HEK293 (cell line): ENCODE measurements around the gene PCOLCE2.

ENCODE experiments used
- CTCF ChIA-PET: fragments of 350-600 bp; formaldehyde crosslinking; extraction: SDS; loops from one replicate; lab custom pipeline; 2021; ENCODE audit warnings: antibody characterized with exemption; lab: Yijun Ruan, JAX
- POLR2A ChIA-PET: fragments of 300-600 bp; formaldehyde crosslinking; extraction: SDS; loops from one replicate; lab custom pipeline; 2020; ENCODE audit warnings: antibody characterized with exemption, inconsistent platforms; lab: Yijun Ruan, JAX
- H3K27ac ChIP-seq: fragments of 200-500 bp; sonication (Bioruptor generic); 2 replicates; pipeline ENCODE4 v1.5.1; 2014; ENCODE audit warnings: low read depth, low read length, control low read depth, inconsistent platforms; ENCODE audit errors: extremely low read depth
- H3K36me3 ChIP-seq, 2 experiments: fragments of 200-500 bp in 1 of 2; sonication (Bioruptor generic) in 1 of 2; 1 replicate in 1 of 2; 2 replicates in 1 of 2; pipeline ENCODE4 v1.5.1; 2014 to 2017; ENCODE audit warnings: inconsistent platforms in 2 of 2, low read length in 2 of 2; ENCODE audit not compliant: control insufficient read depth in 2 of 2, insufficient read depth in 1 of 2
- H3K4me1 ChIP-seq: fragments of 200-500 bp; sonication (Bioruptor generic); 2 replicates; pipeline ENCODE4 v1.5.1; 2014; ENCODE audit warnings: mild to moderate bottlenecking, low read length, inconsistent platforms; ENCODE audit not compliant: control insufficient read depth, insufficient read depth
- H3K4me3 ChIP-seq: 2 replicates; pipeline ENCODE4 v1.5.1; 2011; ENCODE audit warnings: low read depth, mild to moderate bottlenecking, control low read depth, low read length, moderate library complexity
- H3K9me3 ChIP-seq: fragments of 200-500 bp; sonication (Bioruptor generic); 2 replicates; pipeline ENCODE4 v1.5.1; 2014; ENCODE audit warnings: low read depth, low read length, inconsistent platforms; ENCODE audit not compliant: control insufficient read depth, insufficient read depth
- KLF17 ChIP-seq: fragments of 450-650 bp; formaldehyde crosslinking; IDR thresholded peaks from 2 replicates; pipeline ENCODE4 v1.5.1; 2016; ENCODE audit warnings: missing biosample characterization, missing genetic modification characterization
- PRDM1 ChIP-seq: fragments of 450-650 bp; formaldehyde crosslinking; IDR thresholded peaks from 2 replicates; pipeline ENCODE4; 2016; ENCODE audit warnings: missing biosample characterization, missing genetic modification characterization
- SCRT1 ChIP-seq: fragments of 450-650 bp; formaldehyde crosslinking; IDR thresholded peaks from 2 replicates; pipeline ENCODE4 v1.5.1; 2016; ENCODE audit warnings: missing biosample characterization, missing genetic modification characterization, borderline replicate concordance
- TRIM28 ChIP-seq: IDR thresholded peaks from 2 replicates; pipeline ENCODE4 v1.6.1; 2011; ENCODE audit warnings: low read length, control low read depth, borderline replicate concordance
- YY1 ChIP-seq: fragments of 450-650 bp; formaldehyde crosslinking; IDR thresholded peaks from 2 replicates; pipeline ENCODE4 v1.5.1; 2018; ENCODE audit warnings: missing biosample characterization, missing genetic modification characterization
- ZBTB10 ChIP-seq: fragments of 450-650 bp; formaldehyde crosslinking; IDR thresholded peaks from 2 replicates; pipeline ENCODE4 v1.5.1; 2016; ENCODE audit warnings: missing biosample characterization, missing genetic modification characterization
- ZFP41 ChIP-seq: fragments of 450-650 bp; formaldehyde crosslinking; IDR thresholded peaks from 2 replicates; pipeline ENCODE4 v1.5.1; 2016; ENCODE audit warnings: missing biosample characterization, missing genetic modification characterization, borderline replicate concordance
- ZNF157 ChIP-seq: fragments of 450-650 bp; formaldehyde crosslinking; IDR thresholded peaks from 2 replicates; pipeline ENCODE4 v1.5.1; 2016; ENCODE audit warnings: missing biosample characterization, missing genetic modification characterization
- ZNF169 ChIP-seq: fragments of 450-650 bp; formaldehyde crosslinking; IDR thresholded peaks from 2 replicates; pipeline ENCODE4 v1.5.1; 2016; ENCODE audit warnings: missing biosample characterization, missing genetic modification characterization
- ZNF202 ChIP-seq: fragments of 450-650 bp; formaldehyde crosslinking; IDR thresholded peaks from 2 replicates; pipeline ENCODE4 v1.5.1; 2016; ENCODE audit warnings: missing biosample characterization, missing genetic modification characterization, borderline replicate concordance
- ZNF223 ChIP-seq: fragments of 450-650 bp; formaldehyde crosslinking; IDR thresholded peaks from 2 replicates; pipeline ENCODE4 v1.5.1; 2016; ENCODE audit warnings: missing biosample characterization, missing genetic modification characterization
- ZNF335 ChIP-seq: fragments of 450-650 bp; formaldehyde crosslinking; conservative IDR thresholded peaks from 2 replicates; pipeline ENCODE4 v1.5.1; 2016; ENCODE audit warnings: missing biosample characterization, missing genetic modification characterization
- ZNF404 ChIP-seq: fragments of 450-650 bp; formaldehyde crosslinking; IDR thresholded peaks from 2 replicates; pipeline ENCODE4 v1.5.1; 2017; ENCODE audit warnings: missing biosample characterization, missing genetic modification characterization
- ZNF449 ChIP-seq: fragments of 450-650 bp; formaldehyde crosslinking; IDR thresholded peaks from 2 replicates; pipeline ENCODE4 v1.5.1; 2017; ENCODE audit warnings: missing biosample characterization, mild to moderate bottlenecking, missing genetic modification characterization, moderate library complexity
- ZNF510 ChIP-seq: fragments of 450-650 bp; formaldehyde crosslinking; IDR thresholded peaks from 2 replicates; pipeline ENCODE4 v1.5.1; 2018; ENCODE audit warnings: mild to moderate bottlenecking, missing genetic modification characterization, missing biosample characterization; ENCODE audit not compliant: insufficient replicate concordance
- ZNF518A ChIP-seq: fragments of 450-650 bp; formaldehyde crosslinking; conservative IDR thresholded peaks from 2 replicates; pipeline ENCODE4 v1.5.1; 2016; ENCODE audit warnings: low read depth, missing biosample characterization, missing genetic modification characterization
- ZNF544 ChIP-seq: fragments of 450-650 bp; formaldehyde crosslinking; IDR thresholded peaks from 2 replicates; pipeline ENCODE4 v1.5.0; 2017; ENCODE audit warnings: missing biosample characterization, missing genetic modification characterization
- ZNF548 ChIP-seq: fragments of 450-650 bp; formaldehyde crosslinking; IDR thresholded peaks from 2 replicates; pipeline ENCODE4 v1.5.1; 2016; ENCODE audit warnings: missing biosample characterization, missing genetic modification characterization
- ZNF610 ChIP-seq: fragments of 450-650 bp; formaldehyde crosslinking; IDR thresholded peaks from 2 replicates; pipeline ENCODE4 v1.5.1; 2016; ENCODE audit warnings: missing biosample characterization, missing genetic modification characterization, borderline replicate concordance
- ZNF621 ChIP-seq: fragments of 450-650 bp; formaldehyde crosslinking; IDR thresholded peaks from 2 replicates; pipeline ENCODE4 v1.5.1; 2017; ENCODE audit warnings: missing biosample characterization, missing genetic modification characterization
- ZNF624 ChIP-seq: fragments of 450-650 bp; formaldehyde crosslinking; IDR thresholded peaks from 2 replicates; pipeline ENCODE4 v1.5.1; 2017; ENCODE audit warnings: missing biosample characterization, missing genetic modification characterization
- ZNF670 ChIP-seq: fragments of 450-650 bp; formaldehyde crosslinking; IDR thresholded peaks from 2 replicates; pipeline ENCODE4 v1.5.1; 2016; ENCODE audit warnings: missing biosample characterization, missing genetic modification characterization, low read depth
- ZNF701 ChIP-seq: fragments of 450-650 bp; formaldehyde crosslinking; IDR thresholded peaks from 2 replicates; pipeline ENCODE4 v1.5.1; 2016; ENCODE audit warnings: missing biosample characterization, missing genetic modification characterization

PCOLCE2 gene

GRCh38 chr3:142850395-142851023 is 38.4 kb downstream of the PCOLCE2 start (continued):
- TF ChIP-seq ZNF518A (0 out of 2 replicates have a peak, but pooled peaks have one; percentile 27), ZNF335 (tag by site-specific recombination) (no peak; the same call in 1 of the 2 replicates), TRIM28 (peak; percentile 60), ZNF701 (peak; percentile 100)

- H3K27ac ChIP-seq = no peak overlapping the region
- TF ChIP-seq ZNF157 (tag by site-specific recombination) (no peak), ZNF202 (tag by site-specific recombination) (no peak), ZNF624 (tag by site-specific recombination) (no peak), ZNF621 (no peak), ZNF670 (tag by site-specific recombination) (no peak), KLF17 (tag by site-specific recombination) (no peak), PRDM1 (tag by site-specific recombination) (no peak), YY1 (tag by site-specific recombination) (no peak), ZNF169 (tag by site-specific recombination) (no peak), ZNF548 (tag by site-specific recombination) (no peak), ZNF510 (no peak), ZNF610 (tag by site-specific recombination) (no peak)
- H3K4me1 ChIP-seq = no peaks in the 10 kb centered on the region
- no peaks in the 10 kb centered on the region for H3K36me3 ChIP-seq
- ChIA-PET POLR2A (no interaction called here), CTCF (interaction anchor here (0.9 to 2.0 kb wide), 4 partner anchors 13 to 37 kb away, joined by 3 to 11 read pairs (median 3); no protein-coding TSS in a partner anchor)
- H3K9me3 ChIP-seq = no peaks in the 10 kb centered on the region
- H3K4me3 ChIP-seq = no peak overlapping the region
These were observed 39.7 kb downstream of the PCOLCE2 start for GRCh38 chr3:142849148-142849547.

- Histone ChIP-seq H3K27ac (no peak overlapping the region), H3K36me3 (no peaks in the 10 kb centered on the region), H3K4me3 (no peak overlapping the region), H3K9me3 (no peaks in the 10 kb centered on the region), H3K4me1 (no peaks in the 10 kb centered on the region)
- ChIA-PET CTCF (interaction anchor here (1.0 kb wide), 1 partner anchor 57 kb away, joined by 4 read pairs; no protein-coding TSS in a partner anchor), POLR2A (no interaction called here)
- TF ChIP-seq ZNF510 (no peak), ZNF449 (tag by site-specific recombination) (no peak), ZNF223 (tag by site-specific recombination) (no peak), SCRT1 (tag by site-specific recombination) (no peak), ZNF544 (tag by site-specific recombination) (no peak), ZFP41 (tag by site-specific recombination) (no peak), ZNF404 (no peak), ZBTB10 (no peak)
These were observed 41.9 kb downstream of the PCOLCE2 start for GRCh38 chr3:142846779-142847577.
